Measurements from ENCODE around the gene NT5DC3.

DNA sequence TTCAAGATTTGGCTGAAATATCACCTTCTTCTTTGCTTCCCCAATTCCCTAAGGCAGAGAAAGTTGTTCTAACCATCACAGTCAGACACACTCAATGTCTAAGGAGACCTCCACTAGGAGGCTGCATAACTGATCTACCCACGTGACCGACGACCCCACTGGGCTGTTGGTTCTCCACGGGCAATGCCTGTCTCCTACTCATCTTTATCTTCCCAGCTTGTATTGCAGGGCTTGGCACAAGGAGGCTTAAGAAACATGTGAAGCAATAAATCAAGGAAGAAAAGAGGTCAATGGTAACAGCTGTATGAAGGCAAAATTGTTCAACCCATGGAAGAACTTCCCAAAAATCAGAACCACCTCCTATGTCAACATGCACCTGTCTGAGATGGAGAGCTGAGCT is 27.1 kb downstream of the NT5DC3 start:
- no peak for TF ChIP-seq TAF1 (IDR thresholded peaks at IDR 0.05; ENCODE audit: low read depth, low read length)
- no peak for TF ChIP-seq POLR2A (IDR thresholded peaks at IDR 0.05; ENCODE audit: low read depth, low read length)
